NCI-H128 (cell line): ENCODE results near the gene TRIM8.

ENCODE experiments used
- DNase-seq: peaks from one replicate; lab custom pipeline; 2025; ENCODE audit not compliant: unreplicated experiment; lab: John Stamatoyannopoulos, UW

TRIM8 gene

DNA sequence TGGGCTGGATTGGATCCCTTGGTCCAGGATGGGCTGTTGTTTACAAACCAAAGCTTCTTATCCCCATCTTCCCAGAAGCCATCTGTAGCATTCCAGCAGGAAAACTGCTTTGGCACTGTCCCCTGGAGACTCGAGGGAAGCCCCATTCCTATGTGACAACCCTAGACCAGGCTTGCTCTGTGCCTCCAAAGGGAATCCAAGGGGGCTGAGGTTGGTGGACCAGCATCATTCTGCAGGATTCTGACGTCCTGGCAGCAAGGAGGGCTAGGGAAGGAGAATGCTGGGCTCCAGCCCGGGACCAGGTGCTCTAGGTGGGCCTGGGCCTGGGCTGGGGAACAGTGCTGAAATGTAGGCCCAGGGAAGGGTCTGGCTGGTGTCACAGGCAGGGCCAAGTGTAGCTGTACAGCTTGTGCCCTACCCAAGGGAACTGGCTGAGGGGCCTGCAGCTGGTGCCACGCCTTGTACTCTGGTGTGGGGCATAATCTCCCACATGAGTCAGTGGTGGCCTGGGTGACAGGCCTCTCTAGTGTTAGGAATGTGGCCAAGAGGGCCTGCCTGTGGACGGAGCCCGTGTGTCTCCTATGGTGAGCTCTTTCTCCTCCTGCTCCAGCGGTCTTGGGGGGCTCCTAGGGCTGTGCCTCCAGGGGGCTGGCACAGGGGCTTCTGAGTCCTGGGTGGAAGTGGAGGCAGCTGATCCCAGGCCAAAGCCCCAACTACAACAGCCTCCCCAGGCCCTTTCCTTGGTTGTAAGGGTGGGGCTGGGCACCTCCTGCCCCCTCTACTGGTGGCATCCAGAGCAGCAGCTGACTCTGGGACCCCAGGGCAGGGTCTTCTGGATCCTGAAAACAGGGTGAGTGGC, 25.2 kb downstream of the TRIM8 start:
- no peak for DNase-seq

DNA sequence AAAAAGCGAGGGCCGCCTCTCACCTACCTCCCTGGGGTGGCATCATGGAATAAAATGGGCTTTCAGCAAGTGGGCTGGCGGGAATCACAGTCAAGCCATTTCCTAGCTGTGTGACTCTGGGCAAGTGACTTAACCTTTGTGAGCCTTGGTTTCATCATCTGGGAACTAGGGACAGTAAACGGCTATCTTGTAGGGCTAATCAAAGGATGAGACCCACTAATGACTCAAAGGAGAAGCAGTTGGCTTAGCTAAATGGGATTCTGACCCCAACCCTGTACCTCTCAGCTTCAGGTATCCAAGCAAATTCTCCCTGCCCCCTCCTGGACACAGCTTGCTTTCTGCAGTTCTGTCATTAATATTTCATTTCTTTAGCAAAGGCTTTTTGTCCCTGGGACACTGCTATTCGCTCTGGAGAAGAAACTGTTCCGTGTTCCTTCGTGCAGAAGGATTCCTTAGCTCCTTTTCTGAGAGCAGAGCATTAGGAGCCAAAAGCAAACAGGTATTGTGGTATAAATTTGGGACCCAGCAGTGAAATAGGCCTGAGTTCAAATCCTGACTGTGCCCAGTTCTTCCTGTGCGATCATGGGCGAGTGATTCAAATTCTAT, 25.9 kb downstream of the TRIM8 start:
- DNase-seq, result no peak

DNA sequence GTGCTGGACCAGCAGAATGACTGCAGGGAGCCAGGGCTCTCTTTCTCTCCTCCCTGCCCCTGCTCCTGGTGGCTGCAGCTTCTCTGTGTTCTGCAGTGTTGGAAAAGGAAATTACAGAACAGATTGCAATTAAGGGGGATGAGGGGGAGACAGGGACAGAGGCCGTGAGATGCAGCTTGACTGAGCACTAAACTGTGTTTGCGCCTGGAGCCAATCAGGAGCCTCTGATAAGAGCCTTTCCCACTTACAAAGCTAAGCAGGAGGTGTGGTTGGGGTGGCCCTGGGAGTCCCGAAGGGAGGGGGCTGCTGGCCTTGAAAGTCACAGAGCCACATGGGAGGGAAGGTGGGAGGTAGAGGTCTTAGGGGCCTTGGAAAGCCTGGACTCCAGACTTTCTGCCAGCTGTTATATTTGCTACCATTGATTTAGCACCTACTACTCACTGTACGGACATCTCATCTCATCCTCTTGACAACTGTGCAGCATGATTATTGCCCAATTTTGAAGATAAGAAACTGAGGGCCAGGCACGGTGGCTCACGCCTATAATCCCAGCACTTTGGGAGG, 26.7 kb downstream of the TRIM8 start:
- DNase-seq, result no peak

DNA sequence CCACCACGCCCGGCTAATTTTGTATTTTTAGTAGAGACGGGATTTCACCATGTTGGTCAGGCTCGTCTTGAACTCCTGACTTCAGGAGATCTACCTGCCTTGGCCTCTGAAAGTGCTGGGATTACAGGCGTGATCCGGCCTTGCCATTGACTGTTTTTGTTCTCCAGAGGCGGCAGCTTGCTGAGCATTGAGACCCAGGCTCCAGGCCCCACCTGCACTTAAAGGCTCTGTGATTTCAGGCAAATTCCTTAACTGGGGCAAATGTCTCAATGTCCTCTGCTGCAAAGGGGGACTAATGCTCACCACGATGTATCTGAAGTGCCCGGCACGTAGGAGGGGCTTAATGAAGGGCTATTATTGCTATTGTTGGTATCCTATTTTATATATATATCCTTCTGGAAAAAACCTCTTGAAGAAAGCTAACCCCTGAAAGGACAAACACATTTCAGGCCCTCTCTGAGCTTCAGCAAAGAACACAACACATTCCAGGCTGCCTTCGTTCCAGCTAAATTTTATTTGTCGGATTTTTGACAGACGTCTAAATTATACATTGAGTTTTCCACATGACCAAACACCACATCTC, 29.0 kb downstream of the TRIM8 start:
- no peak for DNase-seq

DNA sequence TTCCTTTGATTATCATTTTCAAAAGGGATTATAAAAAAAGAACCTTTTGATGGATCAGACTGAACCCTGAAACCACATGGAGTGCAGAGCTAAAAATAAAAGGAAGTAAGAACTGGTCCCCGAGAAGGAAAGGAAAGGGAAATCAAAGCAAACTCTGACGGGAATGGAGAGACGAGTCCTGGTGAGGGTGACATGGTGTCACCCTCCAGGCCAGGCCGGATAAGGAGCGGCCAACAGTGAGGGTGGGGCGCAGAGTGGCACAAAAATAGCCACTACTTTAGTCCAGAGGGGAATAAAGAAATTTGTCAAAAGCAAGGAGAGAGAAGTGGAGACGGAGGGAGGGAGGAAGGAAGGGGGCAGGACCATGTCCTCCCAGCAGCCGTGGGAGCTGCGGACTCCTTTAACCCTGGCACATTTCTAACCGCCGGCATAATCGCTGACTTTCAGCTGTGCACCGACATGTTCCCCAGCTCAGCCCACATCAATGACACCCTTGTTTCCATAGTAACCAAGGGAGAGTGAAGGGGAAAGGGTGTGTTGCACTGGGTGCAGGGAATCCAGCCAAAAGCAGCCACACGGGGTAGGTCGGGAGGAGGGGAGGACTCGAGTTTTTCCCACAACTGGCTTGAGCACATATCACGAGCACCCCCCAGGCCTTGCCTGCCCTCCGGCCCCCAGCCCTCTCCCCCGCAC, 29.7 kb downstream of the TRIM8 start:
- no peak for DNase-seq

DNA sequence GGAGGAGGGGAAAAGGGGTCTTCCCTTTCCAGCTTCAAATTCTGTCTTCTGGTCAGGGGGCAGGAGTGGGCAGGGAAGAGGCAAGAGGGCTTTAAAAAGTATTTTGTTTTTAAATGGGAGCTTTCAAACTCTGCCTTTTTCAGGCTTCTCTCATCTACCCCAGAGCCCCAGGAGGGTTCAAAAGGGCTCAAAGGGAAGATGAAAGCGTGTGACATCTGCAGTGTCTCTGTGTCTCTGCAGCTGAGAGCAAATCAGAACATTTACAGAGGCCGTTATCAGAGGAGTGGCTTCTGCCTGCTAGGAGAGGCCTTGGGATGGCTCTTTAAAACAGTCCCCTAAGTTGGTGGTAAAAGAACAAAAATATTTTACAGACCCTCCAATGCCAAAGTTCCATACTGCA, 30.3 kb downstream of the TRIM8 start:
- no peak for DNase-seq

DNA sequence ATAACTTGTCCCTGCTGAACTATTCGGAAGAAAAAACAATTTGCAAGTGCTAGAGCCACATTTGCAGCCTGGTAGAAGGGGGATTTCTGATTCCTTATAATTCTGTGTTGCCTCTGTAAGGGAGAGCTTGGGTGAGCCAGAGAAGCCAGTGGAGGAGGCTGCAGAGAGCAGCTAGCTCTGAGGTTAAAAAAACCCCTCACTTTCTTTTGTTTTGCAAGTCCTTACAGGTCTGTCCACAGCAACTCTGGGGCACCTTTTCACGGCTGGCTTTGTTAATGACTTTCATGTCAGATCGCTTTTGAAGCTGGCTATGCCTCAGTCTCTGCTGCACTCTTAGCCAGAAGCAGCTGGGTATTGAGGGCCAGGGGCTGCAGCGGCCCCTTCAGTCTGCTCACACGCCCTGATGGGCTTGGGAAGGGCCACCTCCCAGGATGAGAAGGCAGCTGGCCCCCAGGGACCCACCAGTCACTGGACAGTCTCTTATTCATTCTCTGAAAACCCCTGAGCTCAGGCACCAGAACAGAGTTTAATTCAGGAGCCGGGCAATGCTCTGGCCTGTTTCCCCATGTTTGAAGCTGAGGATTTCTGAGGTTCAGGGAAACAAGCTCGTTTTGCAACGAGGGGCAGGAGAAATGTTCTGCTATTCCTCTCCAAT, 30.9 kb downstream of the TRIM8 start:
- no peak for DNase-seq

DNA sequence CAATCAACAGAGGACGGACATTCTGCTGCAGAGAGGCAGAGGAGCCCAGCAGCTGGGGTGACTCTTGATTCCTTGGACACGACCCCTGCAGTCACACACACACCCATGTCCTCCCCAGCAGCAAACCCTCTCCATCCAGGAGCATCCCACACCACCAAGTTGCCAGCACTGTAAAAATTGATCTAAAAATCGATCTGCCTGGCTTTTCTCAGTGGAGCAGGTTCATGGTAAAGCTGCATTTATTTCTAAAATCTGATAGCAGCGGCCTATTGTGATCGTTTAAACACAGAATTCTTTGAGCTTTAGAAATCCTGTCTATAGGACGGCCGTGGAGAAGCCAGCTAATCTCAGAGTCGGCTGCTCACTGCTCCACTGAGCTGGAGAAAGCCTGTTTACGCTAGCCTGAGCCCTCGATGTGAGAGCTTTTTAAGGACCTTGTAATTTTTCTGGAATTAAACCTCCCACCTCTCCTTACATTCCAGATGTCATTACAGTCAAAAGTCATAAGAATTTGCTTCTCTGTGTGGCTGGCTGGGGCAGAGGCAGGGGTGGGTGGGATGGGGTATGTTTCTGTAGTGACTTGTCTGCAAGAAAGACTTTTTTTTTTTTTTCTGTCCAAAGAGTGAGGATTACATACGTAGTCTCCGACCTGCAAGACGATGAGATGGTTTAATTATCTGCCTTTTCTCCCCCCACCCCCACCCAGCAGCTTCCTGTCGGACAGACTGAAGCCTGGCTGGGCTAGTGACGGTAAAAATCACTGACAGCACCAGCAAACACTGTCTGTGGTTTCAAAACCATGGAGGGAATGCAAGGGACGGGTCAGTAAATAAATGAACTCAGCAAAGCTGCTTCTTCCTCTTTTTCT, 31.6 kb downstream of the TRIM8 start:
- no peak for DNase-seq

DNA sequence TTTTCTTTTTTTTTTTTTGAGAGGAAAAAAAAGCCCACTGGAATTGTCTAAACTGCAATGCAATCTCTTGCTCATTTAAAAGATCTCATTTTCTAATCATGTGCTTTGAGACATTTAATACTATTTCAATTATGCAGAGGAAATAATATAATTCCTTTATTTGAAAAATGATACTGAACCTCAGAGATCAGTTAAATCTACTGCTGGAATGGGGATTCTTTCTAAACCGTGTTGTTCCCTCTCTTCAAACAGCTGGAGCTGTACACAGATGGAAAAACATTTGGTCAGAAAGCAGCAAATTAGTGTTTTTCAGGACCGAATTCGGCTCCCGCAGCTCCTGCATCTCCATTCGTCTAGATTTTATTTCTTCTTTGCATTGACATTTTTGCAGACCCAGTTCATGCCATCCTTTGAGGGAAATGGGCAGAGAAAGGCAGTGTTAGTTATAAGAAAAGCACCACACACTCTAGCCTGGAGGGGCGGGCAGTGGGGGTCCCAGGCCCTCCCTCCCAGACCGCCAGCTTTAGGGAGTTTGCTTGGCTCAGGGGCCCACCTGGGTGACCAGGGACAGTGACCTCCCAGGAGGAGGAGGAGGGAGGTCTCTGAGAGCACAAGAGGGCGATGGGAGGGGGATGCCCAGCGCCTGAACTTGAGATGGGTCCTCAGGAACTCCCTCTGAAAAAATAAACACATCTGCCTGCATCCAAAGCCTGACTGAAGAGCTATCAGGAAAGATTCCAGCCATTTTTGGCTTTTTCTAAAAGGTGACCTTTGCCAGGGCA, 32.4 kb downstream of the TRIM8 start:
- no peak for DNase-seq

DNA sequence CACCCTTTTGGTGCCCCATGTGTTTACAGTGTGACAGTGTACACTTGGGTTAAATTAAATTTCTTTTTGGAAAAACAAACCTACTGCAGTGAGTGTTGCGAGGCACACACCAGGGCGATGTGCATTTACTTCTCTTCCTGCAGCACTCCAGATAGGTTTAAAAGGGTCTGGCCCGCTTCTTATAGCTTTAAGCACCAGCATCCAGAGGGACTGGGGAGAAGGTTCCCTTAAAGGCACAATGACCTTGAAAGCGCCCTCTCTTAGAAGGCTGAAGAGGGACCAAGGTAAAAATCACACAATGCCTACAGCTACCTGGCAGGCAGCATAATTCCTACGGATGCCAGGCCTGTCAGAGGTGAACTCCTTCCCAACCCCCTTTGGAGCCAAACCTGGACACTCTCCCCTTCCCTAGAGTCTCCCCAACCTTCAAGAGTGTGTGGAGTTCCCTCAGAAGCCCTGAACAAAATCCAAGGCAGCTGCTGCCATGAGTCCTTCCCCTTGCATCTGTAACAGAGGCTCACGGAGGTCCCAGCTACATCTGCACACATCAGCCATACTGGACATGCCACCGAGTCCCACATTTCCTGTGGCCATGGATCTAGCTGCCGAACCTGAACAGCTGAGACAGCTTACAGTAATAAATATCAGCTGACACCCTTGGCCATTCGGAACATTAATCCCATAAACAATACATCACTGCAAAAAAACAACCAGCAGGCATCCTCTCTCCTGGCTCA, 33.2 kb downstream of the TRIM8 start:
- DNase-seq, result no peak

DNA sequence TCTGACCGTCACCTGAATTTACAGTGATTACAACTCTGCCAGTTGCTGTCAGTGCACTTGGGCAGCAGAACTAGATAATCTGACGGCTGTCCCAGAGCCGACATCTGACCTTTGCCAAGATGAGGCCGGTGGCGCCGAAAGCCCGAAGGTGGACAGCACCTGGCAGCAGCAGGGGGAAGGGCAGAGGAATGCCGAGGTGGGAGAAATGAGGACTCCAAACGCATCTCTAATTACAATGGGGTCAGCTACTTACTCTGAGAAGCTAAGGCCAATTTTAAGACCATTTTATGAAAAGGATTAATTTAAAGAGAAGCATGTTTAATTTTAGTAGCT, 33.8 kb downstream of the TRIM8 start:
- no peak for DNase-seq

DNA sequence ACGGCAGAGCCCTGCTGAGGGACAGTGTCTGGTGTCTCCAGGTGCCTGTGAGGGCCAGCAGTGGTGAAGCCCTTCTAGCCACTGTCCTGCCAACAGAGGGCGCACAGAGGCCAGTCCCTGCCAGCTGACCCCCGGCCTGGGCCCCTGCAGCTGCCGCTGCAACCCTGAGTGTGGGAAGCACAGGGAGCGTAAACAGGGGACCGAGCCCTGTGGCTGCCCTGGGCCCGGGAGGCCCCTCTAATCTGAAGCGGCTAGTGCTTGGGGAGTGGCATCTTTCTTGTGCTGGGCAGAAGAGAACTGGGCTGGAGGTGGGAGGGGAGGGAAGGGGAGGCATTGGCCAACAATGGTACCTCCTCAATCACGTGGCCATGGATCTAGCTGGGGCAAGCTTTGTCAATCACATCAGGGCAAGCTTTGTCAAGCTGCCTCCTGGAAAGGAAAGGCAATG, 34.6 kb downstream of the TRIM8 start:
- no peak for DNase-seq

DNA sequence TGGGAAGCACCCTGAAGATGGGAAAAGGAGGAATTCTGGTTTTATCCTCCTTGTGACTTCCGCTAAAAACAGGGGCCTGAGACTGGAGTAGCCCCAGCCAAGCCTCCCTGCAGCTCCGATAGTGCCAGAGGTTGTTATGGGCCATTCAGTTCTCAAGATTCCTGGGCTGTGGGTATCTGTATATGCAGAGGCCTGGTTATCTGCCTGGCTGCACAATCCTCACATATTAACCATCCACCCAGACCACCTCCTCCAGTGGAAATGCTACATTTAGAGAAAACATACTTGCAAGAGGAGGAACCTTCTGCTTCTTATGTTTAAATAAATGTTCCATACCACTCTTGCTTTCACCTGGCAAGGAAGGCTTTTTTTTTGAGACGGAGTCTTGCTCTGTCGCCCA, 35.3 kb downstream of the TRIM8 start:
- DNase-seq, result no peak

DNA sequence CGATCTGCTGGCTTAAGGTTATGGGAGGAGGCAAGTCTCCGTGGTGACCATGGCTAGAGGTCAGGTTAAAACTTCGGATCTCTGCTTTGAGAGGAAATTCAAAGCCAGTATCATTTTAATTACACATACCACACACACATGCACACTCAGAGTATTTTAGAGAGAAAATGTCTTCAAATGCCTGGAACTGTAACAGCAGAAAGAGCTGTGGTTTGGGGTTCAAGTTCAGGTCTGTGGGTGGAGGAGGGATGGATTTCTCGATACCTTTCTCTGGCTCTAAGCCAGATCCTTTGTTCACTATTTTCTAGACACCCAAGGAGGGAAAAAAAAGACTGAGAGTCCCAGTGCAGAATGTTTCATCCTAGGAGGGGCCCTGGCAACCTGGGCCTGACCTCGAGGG, 37.4 kb downstream of the TRIM8 start:
- DNase-seq, result no peak

DNA sequence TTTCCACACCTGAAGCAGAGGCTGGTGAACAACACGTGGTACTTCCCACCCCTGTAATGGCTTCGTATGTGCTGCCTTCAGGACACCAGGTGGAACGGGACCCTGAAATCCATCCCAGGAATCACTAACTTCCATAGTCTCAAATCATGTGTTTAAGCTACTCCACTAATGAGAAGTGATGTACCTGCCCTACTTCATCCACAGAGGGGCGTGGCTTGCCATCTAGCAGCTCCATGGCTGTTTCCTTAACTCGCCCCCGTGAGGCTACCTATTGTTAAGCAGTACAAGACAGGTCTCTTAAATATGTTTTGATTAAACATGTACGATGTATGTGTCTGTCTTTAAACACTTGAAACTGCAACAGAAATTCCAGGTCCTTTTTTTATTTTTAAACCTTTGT, 38.1 kb downstream of the TRIM8 start:
- DNase-seq, result no peak

DNA sequence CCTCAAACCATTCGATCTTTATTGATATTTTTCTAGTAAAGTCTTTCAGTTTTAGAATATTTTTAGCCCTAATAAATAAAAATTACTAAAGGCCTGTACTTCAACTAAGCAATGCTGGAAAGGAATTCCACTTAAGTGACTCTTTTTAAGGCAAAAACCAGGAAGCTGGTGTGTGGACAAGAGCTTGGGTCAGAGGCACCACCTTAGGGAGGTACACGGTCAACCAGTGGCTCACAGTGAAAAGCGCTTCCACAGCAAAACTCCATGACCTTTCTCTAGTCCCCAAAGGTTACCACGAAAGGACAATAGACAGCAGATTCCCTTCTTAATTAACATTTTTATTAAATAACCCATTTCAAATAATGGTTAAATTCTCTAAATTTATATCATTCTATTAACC, 38.7 kb downstream of the TRIM8 start:
- no peak for DNase-seq

DNA sequence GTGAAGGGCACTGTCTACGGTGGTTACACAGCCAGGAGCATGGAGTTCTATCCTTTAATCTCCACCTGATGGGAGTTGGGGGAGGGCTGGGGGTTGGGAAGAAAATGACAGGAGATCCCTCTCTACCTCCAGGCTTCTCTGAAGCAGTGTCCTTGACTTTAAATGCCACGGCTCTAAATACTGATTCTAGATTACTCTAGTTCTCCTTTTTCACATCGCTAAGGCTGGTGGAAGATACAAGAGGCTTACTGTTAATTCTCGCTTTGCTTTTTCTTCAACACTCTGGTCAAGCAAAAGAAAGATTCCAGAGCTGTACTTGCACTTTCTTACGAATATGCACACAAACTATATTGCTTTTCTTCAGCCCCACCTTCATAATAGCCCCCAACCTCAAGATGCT, 39.5 kb downstream of the TRIM8 start:
- DNase-seq, result no peak

DNA sequence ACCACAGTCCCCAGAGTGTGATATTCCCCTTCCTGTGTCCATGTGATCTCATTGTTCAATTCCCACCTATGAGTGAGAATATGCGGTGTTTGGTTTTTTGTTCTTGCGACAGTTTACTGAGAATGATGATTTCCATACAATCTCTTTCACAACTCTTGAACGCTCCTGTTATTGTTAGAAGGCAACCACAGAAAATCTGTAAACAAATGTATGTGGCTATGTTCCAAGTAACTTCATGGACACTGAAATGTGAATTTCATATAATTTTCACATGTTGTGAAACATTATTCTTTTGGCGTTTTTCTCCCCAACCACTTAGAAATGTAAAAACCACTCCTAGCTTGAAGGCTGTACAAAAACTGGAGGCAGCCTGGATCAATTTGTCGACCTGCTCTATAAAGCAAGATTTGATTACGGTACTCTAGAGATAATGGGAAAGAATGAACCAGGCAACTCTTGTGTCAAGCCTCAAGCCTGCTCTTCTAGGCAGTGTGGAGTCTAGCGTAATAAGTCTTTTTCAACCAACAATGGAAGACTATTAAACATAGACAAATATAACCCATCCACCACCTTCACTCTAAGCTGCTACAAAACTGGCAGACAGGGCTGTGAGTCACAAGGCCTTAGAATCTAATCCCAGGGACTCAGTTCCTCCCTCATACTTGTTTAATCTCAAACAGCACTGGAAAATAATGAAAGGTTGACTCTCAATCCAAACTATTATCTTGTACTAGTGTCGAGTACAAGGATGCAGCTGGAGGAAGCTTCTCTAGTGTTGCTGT, 47.2 kb downstream of the TRIM8 start:
- DNase-seq, result no peak
